HG03354 (cell line): ENCODE results near the gene TOP2B.

ENCODE experiments used
- ATAC-seq: cut with Tn5 transposase; IDR thresholded peaks from one replicate; pipeline ENCODE4 v1.9.1; 2021; ENCODE audit warnings: mild to moderate bottlenecking; ENCODE audit not compliant: unreplicated experiment, poor library complexity, severe bottlenecking

Gene TOP2B, protein sequence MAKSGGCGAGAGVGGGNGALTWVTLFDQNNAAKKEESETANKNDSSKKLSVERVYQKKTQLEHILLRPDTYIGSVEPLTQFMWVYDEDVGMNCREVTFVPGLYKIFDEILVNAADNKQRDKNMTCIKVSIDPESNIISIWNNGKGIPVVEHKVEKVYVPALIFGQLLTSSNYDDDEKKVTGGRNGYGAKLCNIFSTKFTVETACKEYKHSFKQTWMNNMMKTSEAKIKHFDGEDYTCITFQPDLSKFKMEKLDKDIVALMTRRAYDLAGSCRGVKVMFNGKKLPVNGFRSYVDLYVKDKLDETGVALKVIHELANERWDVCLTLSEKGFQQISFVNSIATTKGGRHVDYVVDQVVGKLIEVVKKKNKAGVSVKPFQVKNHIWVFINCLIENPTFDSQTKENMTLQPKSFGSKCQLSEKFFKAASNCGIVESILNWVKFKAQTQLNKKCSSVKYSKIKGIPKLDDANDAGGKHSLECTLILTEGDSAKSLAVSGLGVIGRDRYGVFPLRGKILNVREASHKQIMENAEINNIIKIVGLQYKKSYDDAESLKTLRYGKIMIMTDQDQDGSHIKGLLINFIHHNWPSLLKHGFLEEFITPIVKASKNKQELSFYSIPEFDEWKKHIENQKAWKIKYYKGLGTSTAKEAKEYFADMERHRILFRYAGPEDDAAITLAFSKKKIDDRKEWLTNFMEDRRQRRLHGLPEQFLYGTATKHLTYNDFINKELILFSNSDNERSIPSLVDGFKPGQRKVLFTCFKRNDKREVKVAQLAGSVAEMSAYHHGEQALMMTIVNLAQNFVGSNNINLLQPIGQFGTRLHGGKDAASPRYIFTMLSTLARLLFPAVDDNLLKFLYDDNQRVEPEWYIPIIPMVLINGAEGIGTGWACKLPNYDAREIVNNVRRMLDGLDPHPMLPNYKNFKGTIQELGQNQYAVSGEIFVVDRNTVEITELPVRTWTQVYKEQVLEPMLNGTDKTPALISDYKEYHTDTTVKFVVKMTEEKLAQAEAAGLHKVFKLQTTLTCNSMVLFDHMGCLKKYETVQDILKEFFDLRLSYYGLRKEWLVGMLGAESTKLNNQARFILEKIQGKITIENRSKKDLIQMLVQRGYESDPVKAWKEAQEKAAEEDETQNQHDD (N-terminal part only)

DNA sequence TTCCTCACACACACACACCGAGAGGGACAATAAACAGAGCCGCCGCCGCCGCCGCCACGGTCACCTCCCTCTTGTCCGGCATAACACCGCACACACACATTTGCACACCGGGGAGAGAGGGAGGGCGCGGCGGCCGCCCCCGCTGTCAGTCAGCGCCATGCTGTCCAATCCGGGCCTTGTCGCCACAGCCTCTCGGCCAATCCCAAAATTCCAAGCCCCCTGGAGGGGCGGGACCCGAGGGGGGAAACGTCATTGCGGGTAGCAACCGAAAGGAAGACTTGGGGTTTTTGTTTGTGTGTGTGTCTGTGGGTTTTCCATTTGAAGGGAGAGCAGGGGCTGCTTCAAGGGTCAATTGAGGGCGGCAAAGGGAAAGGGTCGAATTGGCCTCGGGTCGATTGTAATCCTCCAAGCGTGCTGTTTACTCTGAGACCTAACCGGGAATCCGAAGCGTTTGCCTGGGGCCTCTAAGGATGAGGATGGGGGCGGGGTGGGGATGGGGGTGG is at the start of gene TOP2B:
Gene TOP2B (minus strand): TSS at position 96 of the 503 bp plus-strand sequence. CDS start 610 bp downstream, outside the sequence.
- ATAC-seq: peak; percentile 89

DNA sequence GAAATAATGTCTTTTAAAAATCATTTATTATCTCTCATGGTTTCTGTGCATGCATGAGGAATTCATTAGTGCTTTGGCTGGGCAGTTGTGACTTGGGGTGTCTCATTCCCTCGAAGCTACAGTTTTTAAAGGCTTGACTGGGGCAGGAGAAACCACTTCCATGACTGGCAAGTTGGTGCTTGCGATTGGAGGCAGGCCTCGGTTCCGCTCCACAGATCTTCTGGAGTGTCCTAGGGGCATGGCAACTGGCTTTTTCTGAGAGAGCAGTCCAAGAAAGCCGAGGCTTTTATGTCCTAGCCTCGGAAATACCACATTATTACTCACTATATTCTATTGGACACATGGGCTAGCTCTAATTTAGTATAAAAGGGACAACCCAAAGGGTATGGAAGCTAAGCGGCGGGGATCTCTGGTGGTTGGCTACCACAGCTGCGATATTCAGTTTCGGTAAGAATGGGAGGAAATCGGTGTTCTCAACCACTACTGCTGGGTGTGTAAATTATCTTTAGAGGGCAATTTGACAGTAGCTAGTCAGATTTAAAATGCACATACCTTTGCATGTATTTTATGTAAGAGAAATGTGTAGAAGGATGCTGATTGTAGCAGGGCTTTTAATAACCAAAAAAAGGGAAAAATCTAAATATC is 48.8 kb upstream of the TOP2B start:
- ATAC-seq: no peak

DNA sequence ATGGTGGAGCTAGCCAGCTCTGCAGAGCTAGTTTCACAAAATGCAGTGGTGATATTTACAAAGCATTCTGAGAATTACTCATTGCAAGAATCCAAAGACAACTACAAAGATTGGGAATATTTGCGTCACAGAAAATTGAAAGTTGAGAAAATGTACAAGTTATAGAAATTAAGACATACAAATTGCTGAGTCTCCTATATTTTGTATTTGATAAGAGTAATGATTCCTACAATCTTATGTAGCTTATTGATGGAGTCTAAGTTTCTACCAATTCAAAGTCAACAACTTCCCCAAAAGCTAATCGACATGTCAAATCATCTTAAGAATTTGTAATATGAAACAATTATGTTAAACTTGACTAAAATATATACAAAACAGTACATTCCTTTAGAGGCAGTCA is 46.4 kb upstream of the TOP2B start:
- no peak for ATAC-seq

DNA sequence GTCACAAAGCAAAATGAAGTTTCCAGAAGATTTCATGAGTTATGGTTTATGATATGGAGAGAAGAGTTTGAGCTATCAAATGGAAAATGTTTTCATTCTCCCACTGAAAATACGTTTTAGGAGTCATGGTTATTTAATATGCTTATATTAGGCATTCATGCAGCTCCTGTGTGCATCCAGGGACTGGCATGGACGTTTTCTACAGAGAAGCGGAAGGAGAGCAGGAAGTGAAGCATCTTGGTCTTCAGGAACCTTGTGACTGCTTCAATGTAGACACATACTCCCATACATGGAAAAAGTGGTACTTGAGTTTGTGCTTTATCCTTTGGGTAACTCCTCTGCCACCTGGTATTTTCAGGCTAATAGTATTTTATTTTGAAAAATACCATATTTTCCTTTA is 43.3 kb upstream of the TOP2B start:
- ATAC-seq: no peak

DNA sequence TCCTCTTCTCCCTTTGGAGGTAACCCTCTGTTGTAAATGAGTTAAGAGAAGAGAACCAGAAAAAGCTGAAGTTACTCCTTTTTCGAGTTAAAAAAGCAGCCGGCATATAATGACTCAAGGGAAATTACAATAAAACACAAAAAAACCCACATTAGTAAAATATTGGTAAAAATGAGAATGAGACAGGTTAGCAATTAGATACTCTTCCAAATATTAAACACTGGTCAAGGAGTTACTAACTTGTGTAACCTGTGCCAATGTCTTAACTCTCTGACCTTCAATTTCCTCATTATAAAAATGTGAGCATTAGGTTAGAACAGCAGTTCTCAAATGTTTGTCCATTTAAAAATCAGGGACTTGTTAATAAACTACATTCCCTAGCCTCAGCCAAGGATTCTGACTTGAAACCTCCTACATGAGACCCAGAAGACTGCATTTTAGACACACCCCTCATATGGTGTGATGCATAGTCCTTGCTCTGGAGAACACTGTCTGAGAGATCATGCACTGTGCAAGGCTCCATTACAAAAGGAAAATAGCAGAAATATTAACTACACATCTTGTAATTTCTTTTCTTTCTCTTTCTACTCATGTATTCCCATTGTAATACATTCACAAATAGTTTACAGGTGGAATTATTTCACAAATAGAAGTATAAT is 42.7 kb upstream of the TOP2B start:
- no peak for ATAC-seq

DNA sequence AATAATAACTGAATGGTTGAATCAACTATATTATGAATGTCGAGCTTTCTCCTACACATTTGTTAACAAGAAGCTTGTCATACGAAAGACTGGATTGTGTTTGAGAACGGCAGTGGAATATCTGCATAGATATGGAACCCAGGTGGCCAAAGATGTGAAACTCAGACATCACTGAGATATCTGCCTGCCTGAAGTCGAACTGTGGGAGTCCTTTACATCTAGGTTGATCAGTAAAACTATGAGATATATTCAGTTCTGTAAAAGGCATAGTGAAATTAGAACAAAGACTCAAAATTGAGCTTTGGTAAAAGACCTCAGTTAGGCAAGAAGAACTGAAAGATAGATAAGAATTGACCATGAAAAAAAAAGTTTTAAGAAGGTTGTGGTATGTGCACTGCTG is 41.5 kb upstream of the TOP2B start:
- ATAC-seq: no peak

DNA sequence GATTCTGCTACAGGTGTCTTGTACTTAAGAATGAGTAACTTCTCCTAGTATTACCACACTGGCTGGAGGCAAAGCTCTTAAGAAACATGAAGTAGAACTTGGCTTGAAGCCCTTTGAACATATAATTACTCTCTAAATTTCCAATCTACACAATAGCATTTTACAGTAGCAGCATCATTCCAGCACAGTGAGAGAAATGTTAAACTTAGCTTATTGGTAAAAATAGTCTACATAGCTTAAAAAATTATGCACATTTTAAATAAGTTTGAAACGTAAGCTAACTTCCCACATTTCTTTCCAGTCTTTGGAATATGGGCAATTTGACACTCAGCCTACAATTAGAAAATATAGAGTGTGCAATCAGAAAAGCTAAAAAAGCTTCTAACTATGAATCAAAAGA is 32.8 kb upstream of the TOP2B start:
- no peak for ATAC-seq

DNA sequence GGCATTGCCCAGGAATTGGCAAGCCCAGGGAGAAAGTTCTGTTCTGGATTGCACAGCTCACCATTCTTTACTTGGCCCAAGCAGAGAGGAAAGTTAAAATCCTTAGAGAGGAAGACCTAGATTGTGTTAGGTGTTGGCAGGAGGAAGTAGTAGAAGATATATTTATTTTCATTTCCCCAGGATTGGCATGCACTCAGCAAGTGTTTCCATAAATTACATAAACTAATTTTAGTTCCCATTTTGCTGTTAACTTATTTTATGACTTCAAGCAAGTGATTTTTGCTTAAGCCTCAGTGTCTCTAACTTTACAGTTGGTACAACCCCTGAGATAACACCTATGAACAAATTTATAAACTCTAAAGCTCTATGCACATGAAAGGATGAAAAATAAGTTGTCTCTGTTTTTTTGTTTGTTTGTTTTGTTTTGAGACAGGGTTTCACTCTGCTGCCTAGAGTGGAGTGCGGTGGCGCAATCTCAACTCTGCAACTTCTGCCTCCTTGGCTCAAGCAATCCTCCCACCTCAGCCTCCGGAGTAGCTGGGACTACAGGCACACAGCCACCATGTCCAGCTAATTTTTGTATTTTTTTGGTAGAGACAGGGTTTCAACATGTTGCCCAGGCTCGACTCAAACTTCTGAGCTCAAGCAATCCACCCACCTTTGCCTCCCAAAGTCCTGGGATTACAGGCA is 31.2 kb upstream of the TOP2B start:
- ATAC-seq: no peak

DNA sequence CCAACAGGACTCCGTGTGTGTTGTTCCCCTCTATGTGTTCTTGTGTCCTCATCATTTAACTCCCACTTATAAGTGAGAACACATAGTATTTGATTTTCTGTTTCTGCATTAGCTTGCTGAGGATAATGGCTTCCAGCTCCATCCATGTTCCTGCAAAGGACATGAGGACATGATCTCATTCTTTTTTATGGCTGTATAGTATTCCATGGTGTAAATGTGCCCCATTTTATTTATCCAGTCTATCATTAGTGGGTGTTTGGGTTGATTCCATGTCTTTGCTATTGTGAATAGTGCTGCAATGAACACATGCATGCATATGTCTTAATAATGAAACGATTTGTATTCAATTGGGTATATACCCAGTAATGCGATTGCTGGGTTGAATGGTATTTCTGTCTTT is 28.5 kb upstream of the TOP2B start:
- no peak for ATAC-seq

DNA sequence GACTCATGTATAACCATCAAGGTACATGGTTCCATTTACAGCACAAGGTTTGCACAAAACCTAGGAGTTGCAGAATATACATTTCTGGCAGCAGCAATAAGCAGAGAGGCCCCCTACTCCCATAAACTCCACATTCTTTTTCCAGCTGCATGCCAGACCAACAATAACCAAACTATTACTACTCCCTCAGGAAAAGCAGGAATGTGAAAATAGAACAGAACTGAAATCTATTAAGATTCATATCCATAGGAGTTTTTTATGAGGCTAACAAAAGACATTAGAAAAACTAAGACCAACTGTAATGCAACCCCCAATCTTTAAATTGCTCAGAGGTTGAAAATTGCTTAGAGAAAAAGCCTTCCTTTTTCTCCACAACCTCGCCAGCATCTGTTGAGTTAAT is 27.6 kb upstream of the TOP2B start:
- no peak for ATAC-seq

DNA sequence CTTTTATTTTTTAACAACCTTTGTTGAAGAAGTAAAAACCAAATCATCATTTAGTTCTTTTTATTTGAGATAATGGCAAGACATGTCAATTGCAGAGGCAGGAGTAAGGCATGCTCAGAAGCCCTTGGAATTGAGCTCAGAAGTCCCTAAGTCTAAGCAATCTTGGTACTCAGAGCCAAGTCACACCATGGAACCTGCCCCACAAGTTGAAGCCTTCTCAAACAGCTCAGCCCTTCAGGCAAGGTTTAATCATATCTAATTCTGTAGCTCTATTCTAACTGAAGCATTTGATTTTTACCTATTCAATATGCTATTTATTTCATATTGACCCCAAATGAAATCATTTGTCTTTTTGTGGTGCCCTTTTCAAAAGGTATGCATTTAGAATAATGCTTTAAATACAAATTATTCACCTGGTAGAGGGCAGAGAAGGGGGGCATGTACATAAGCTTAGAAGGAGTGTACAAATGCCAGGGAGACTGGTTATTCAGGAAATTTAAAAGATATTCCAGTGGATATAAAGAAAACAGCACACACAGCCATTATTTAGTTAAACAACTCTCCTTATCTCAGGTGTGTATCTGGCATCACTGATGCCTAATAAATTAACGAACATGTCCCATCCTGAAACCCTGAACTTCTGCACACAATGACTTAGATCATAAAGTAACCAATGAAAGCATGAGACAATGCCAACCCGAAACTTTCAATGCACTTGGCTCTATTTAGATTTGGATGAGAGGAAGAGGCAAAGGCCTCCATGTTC is 26.2 kb upstream of the TOP2B start:
- no peak for ATAC-seq

DNA sequence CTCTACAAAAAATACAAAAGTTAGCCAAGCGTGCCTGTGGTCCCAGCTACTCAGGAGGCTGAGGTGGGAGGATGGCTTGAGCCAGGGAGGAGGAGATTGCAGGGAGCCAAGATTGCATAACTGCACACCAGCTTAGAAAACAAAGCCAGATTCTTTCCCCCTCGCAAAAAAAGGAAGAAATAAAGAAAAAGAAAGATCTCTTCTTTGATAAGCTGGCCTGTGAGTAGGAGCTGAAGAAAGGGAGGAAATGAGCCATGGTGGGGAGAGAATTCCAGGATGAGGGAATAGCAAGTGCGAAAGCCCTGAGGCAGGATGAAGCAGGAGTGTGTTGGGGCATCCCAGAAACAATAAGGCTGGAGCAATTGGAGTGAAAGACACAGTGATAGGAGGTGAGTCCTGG is 24.5 kb upstream of the TOP2B start:
- no peak for ATAC-seq

DNA sequence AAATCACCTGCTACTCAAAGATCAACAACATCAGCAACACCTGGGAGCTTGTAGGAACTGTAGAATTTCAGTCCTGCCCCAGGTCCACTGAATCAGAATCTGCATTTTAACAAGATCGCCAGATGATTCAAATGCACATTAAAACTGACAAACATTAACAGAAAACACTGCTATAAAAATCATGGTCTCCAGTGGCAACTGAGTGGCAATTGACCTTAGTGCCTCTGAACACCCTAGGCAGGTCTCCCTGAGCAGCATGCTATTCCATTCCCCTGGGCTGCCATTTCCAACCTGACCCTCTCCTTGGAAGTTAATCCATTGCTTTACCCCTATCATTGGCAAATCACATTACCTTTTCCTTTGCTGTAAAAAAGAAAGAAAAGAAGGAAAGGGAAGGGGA is 23.0 kb upstream of the TOP2B start:
- no peak for ATAC-seq

DNA sequence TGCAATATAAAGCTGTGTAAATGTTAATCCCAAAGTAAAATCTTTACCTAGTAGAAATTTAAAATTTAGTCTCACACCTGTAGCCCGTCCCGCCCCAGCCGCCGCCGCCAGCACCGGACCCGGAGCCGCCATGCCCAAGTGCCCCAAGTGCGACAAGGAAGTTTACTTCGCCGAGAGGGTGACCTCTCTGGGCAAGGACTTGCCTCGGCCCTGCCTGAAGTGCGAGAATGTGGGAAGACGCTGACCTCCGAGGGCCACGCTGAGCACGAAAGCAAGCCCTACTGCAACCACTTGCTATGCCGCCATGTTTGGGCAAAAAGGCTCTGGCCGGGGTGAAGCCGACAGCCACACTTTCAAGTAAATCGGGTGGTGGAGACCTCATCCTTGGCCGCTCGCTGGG is 22.1 kb upstream of the TOP2B start:
- ATAC-seq: no peak

DNA sequence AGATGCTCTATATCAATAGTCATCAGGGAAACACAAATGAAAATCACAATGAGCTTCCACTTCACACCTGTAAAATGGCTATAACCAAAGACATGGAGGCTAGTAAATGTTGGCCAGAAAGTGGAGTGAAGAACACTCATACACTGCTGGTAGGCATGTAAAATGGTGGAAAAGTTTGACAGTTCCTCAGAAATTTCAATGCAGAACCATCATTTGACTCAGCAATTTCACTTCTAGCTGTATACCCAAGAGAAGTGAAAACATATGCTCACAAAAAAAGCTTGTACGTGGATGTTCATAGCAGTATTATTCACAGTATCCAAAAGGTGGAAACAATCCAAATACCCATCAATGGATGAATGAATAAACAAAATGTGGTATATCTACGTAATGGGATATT is 19.2 kb upstream of the TOP2B start:
- ATAC-seq: no peak

DNA sequence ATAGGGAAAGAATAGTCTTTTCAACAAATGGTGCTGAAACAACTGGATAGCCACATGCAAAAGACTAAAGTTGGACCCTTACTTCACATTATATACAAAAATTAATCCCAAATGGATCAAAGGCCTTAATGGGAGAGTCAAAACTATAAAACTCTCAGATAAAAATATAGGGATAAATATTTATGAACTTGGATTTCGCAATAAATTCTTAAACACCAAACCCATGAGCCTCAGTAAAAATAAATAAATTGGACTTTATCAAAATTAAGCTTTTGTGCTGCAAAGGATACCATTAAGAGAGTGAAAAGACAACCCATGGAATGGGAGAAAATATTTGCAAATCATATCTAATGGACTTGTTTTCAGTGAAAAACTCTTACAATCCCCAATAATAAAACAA is 18.7 kb upstream of the TOP2B start:
- ATAC-seq: no peak

DNA sequence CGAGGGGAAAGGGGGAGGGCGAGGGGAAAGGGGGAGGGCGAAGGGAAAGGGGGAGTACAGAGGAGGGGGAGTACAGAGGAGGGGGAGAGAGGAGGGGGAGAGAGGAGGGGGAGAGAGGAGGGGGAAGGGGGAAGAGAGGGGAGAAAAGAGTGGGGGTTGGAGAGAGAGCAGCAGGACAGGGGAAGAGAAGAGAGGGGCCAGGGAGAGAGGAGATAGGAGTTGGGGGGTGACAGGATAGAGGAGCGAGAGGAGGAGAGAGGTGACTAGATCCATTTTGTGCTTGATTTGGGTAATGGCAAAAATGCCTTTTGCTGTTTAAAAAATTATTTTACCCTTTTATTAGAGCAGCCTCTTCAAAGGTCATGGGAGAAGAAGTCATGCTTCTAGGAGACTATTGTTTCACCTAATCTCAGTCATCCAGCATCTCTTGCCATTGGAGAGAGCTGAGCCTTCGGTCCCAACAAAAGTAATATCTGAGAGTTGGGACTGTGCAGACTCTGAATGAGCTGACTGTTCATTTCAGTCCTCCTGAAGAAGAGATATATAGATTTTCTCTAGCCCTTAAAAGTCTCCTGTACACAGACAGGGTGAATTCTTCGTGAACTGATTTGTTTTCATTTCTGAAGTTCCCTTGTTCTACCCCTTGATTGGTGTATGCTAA is 15.1 kb upstream of the TOP2B start:
- no peak for ATAC-seq

DNA sequence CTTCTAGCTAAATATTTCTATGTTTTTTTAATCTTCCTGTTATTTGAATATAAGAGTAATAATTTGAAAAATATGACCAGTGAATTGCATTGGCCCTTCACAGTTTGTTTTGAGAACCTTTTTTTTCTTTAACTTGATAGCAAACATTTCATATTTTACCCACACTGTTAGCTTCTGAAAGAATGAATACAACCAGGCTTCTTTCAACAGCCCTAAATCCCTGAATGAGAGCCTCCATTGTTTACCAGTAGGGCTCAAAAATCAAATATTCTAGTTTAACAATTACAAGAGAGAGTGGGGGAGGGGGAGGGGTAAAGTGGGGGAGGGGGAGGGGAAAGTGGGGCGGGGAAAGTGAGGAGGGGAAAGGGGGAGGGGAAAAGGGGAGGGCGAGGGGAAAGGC is 14.5 kb upstream of the TOP2B start:
- ATAC-seq: no peak
